OCI-LY3 (cell line): ENCODE measurements around the gene BCOR.

Experiments used
- CTCF ChIP-seq: fragments of 200-600, 300-600 bp; sonication (generic); IDR thresholded peaks from 2 replicates; pipeline ENCODE4 v1.5.1; 2014; ENCODE audit warnings: antibody characterized with exemption, low read length, low read depth
- EZH2phosphoT487 ChIP-seq: fragments of 200-600 bp; shearing (Covaris generic); IDR thresholded peaks from 2 replicates; pipeline ENCODE4 v1.6.1; 2018; ENCODE audit warnings: antibody characterized with exemption, mixed run types, low read depth

GRCh38 chrX:40016749-40017148 lies 81.0 kb downstream of the BCOR start:
- TF ChIP-seq CTCF, result no peak
- no peak for TF ChIP-seq EZH2phosphoT487
